ENCODE results near the gene GALNT18. TPM values are rescaled to one million over a fixed set of nuclear protein-coding genes. Genes with fewer than 3 reads are reported as not detected.

GALNT18 gene
- total and polyA plus RNA-seq, 2 donors (not counting 3 experiments of a cell fraction or from before 2014, with no cell fraction given): 0.17 to 0.18 TPM

- Histone ChIP-seq H3K9me1 (replicated peaks; ENCODE audit: control insufficient read depth, extremely low read depth, insufficient read depth, low read length) (no peaks in the 10 kb centered on the region), H3K4me1 (ENCODE audit: control insufficient read depth, extremely low read depth, insufficient read depth, low read length) (peaks cover 7% of the 10 kb centered on the region), H3K36me3 (ENCODE audit: control insufficient read depth in 2 of 2, extremely low read depth in 1 of 2, insufficient read depth in 2 of 2, low read length in 2 of 2) (no peaks in the 10 kb centered on the region), H3K27ac (ENCODE audit: insufficient read depth, low read depth, low read length) (no peak overlapping the region), H3K4me2 (ENCODE audit: insufficient read depth, low read length) (no peak overlapping the region), H3K79me2 (ENCODE audit: control insufficient read depth, insufficient read depth, low read length) (no peaks in the 10 kb centered on the region), H2AFZ (ENCODE audit: low read depth, low read length) (no peak overlapping the region), H3K4me3 (replicated peaks in 1 of 3; ENCODE audit: insufficient read depth in 1 of 3, low read depth in 1 of 3, low read length in 3 of 3) (no peak overlapping the region), H4K20me1 (replicated peaks; ENCODE audit: control insufficient read depth, extremely low read depth, insufficient read depth, low read length) (no peaks in the 10 kb centered on the region), H3K9me3 (replicated peaks; ENCODE audit: control insufficient read depth, insufficient read depth, low read length) (no peaks in the 10 kb centered on the region), H3K27me3 (ENCODE audit: control insufficient read depth in 2 of 2, insufficient read depth in 2 of 2, low read length in 2 of 2) (peaks cover 0 to 2% of the 10 kb centered on the region in 2 experiments), H3K9ac (replicated peaks; ENCODE audit: extremely low read depth, insufficient read depth, low read length) (no peak overlapping the region)
- POLR2A ChIA-PET: no interaction called here
- TF ChIP-seq POLR2A (IDR thresholded peaks at IDR 0.05; ENCODE audit: low read depth, low read length) (no peak), EZH2 (IDR thresholded peaks at IDR 0.05; ENCODE audit: borderline replicate concordance, low read depth, low read length, severe bottlenecking) (no peak), MAX (IDR thresholded peaks at IDR 0.05; ENCODE audit: insufficient read depth, insufficient read length) (no peak), JUN (IDR thresholded peaks at IDR 0.05; ENCODE audit: borderline replicate concordance, insufficient read depth, insufficient read length, low read depth) (no peak), FOS (IDR thresholded peaks at IDR 0.05; ENCODE audit: borderline replicate concordance, insufficient read depth, low read length) (no peak)
- dilution Hi-C loops (cut with MboI; ENCODE audit: extremely low pct_ligation_motif_present, low sequenced_read_pairs) (no loop called here), intact Hi-C loops (cut with micrococcal nuclease) (no loop called here)
- no TSS peak for BruUV-seq (replicated peaks)
- FAIRE-seq (no peak), DNase-seq (ENCODE audit: low read depth, low spot score) (no peak)
- CTCF ChIA-PET: no interaction called here
Observed at GRCh38 chr11:11348303-11348702, 273.5 kb downstream of the GALNT18 start.

- no peaks in the 10 kb centered on the region for H3K36me3 ChIP-seq (ENCODE audit: control insufficient read depth in 2 of 2, extremely low read depth in 1 of 2, insufficient read depth in 2 of 2, low read length in 2 of 2)
- dilution Hi-C loops (cut with MboI; ENCODE audit: extremely low pct_ligation_motif_present, low sequenced_read_pairs) (no loop called here), intact Hi-C loops (cut with micrococcal nuclease) (no loop called here)
- no peak overlapping the region for H3K4me3 ChIP-seq (replicated peaks in 1 of 3; ENCODE audit: insufficient read depth in 1 of 3, low read depth in 1 of 3, low read length in 3 of 3)
- BruUV-seq (replicated peaks): no TSS peak
- H3K9me1 ChIP-seq (replicated peaks; ENCODE audit: control insufficient read depth, extremely low read depth, insufficient read depth, low read length): no peaks in the 10 kb centered on the region
- H4K20me1 ChIP-seq (replicated peaks; ENCODE audit: control insufficient read depth, extremely low read depth, insufficient read depth, low read length): no peaks in the 10 kb centered on the region
- no peaks in the 10 kb centered on the region for H3K9me3 ChIP-seq (replicated peaks; ENCODE audit: control insufficient read depth, insufficient read depth, low read length)
- H3K4me1 ChIP-seq (ENCODE audit: control insufficient read depth, extremely low read depth, insufficient read depth, low read length): peaks cover 7% of the 10 kb centered on the region
- FAIRE-seq (no peak), DNase-seq (ENCODE audit: low read depth, low spot score) (no peak)
- CTCF ChIA-PET: no interaction called here
- no peak overlapping the region for H3K9ac ChIP-seq (replicated peaks; ENCODE audit: extremely low read depth, insufficient read depth, low read length)
- TF ChIP-seq MAX (IDR thresholded peaks at IDR 0.05; ENCODE audit: insufficient read depth, insufficient read length): no peak
- no peak for TF ChIP-seq MYC (IDR thresholded peaks at IDR 0.05; ENCODE audit: low read depth, low read length)
- no peak for TF ChIP-seq POLR2A (IDR thresholded peaks at IDR 0.05; ENCODE audit: low read depth, low read length)
- TF ChIP-seq CTCF (IDR thresholded peaks at IDR 0.05; ENCODE audit: extremely low read depth in 1 of 2, insufficient read depth in 1 of 2, low read depth in 1 of 2, low read length in 2 of 2): no peak
- no peak for TF ChIP-seq EZH2 (IDR thresholded peaks at IDR 0.05; ENCODE audit: borderline replicate concordance, low read depth, low read length, severe bottlenecking)
- no peak for TF ChIP-seq POLR2AphosphoS5 (IDR thresholded peaks at IDR 0.05; ENCODE audit: insufficient read depth, low read depth, low read length)
- no peak for TF ChIP-seq GATA2 (IDR thresholded peaks at IDR 0.05; ENCODE audit: insufficient read depth, insufficient read length, low read depth, low read length)
- TF ChIP-seq FOS (IDR thresholded peaks at IDR 0.05; ENCODE audit: borderline replicate concordance, insufficient read depth, low read length): no peak
- no peak for TF ChIP-seq JUN (IDR thresholded peaks at IDR 0.05; ENCODE audit: borderline replicate concordance, insufficient read depth, insufficient read length, low read depth)
- POLR2A ChIA-PET: no interaction called here
- no peak overlapping the region for H3K4me2 ChIP-seq (ENCODE audit: insufficient read depth, low read length)
- no peak overlapping the region for H3K27ac ChIP-seq (ENCODE audit: insufficient read depth, low read depth, low read length)
- no peak overlapping the region for H2AFZ ChIP-seq (ENCODE audit: low read depth, low read length)
- peaks cover 0 to 2% of the 10 kb centered on the region in 2 experiments for H3K27me3 ChIP-seq (ENCODE audit: control insufficient read depth in 2 of 2, insufficient read depth in 2 of 2, low read length in 2 of 2)
- no peaks in the 10 kb centered on the region for H3K79me2 ChIP-seq (ENCODE audit: control insufficient read depth, insufficient read depth, low read length)
Observed at GRCh38 chr11:11347592-11347991, 274.2 kb downstream of the GALNT18 start.

Data from endothelial cell of umbilical vein (primary cell).